H9 (cell line): Measurements from ENCODE around the gene DAPK2. TPM values are rescaled to one million over a fixed set of nuclear protein-coding genes. Genes with fewer than 3 reads are reported as not detected.

ENCODE experiments used
- DNase-seq: peaks from one replicate; pipeline ENCODE4 v3.0.0-alpha.2; 2017
- H2AFZ ChIP-seq: one replicate; pipeline ENCODE4 v1.6.1; 2013; ENCODE audit warnings: mild to moderate bottlenecking, low read length, control low read depth, moderate library complexity
- H2AK5ac ChIP-seq: 2 replicates; pipeline ENCODE4 v1.6.1; 2013; ENCODE audit warnings: low read length, control low read depth, mixed read lengths; ENCODE audit not compliant: insufficient read length
- H2BK120ac ChIP-seq: one replicate; pipeline ENCODE4 v1.6.1; 2013; ENCODE audit warnings: low read depth, mild to moderate bottlenecking, low read length, control low read depth, inconsistent platforms; ENCODE audit not compliant: poor library complexity, severe bottlenecking
- H2BK12ac ChIP-seq: 2 replicates; pipeline ENCODE4 v1.6.1; 2013; ENCODE audit warnings: low read length, control low read depth, mixed read lengths, low read depth; ENCODE audit not compliant: insufficient read length
- H2BK15ac ChIP-seq: 2 replicates; pipeline ENCODE4 v1.6.1; 2013; ENCODE audit warnings: low read depth, low read length, control low read depth
- H2BK20ac ChIP-seq: one replicate; pipeline ENCODE4 v1.6.1; 2013; ENCODE audit warnings: low read depth, mild to moderate bottlenecking, low read length, control low read depth, inconsistent platforms; ENCODE audit not compliant: poor library complexity, severe bottlenecking
- H2BK5ac ChIP-seq: 2 replicates; pipeline ENCODE4 v1.6.1; 2013; ENCODE audit warnings: low read length, control low read depth, mixed read lengths; ENCODE audit not compliant: insufficient read length
- H3K14ac ChIP-seq: 2 replicates; pipeline ENCODE4 v1.6.1; 2013; ENCODE audit warnings: low read length, control low read depth; ENCODE audit not compliant: insufficient read depth
- H3K18ac ChIP-seq: 2 replicates; pipeline ENCODE4 v1.6.1; 2013; ENCODE audit warnings: low read depth, mild to moderate bottlenecking, mixed read lengths, low read length, control low read depth; ENCODE audit not compliant: insufficient read length
- H3K23ac ChIP-seq: 2 replicates; pipeline ENCODE4 v1.6.1; 2013; ENCODE audit warnings: low read length, control low read depth, mixed read lengths, low read depth; ENCODE audit not compliant: insufficient read length
- H3K23me2 ChIP-seq: 2 replicates; pipeline ENCODE4 v1.6.1; 2013; ENCODE audit warnings: low read depth, mild to moderate bottlenecking, mixed read lengths, low read length, control low read depth; ENCODE audit not compliant: insufficient read length, poor library complexity, severe bottlenecking
- H3K27ac ChIP-seq: 2 replicates; pipeline ENCODE4 v1.5.1; 2013; ENCODE audit warnings: low read length, control low read depth, mixed read lengths, low read depth; ENCODE audit not compliant: insufficient read length
- H3K27me3 ChIP-seq: 2 replicates; pipeline ENCODE4 v1.6.1; 2013; ENCODE audit warnings: low read length, control low read depth, inconsistent platforms; ENCODE audit not compliant: insufficient read depth
- H3K4ac ChIP-seq: 2 replicates; pipeline ENCODE4 v1.6.1; 2013; ENCODE audit warnings: low read depth, mild to moderate bottlenecking, control low read depth, inconsistent platforms, low read length, moderate library complexity
- H3K4me1 ChIP-seq: 2 replicates; pipeline ENCODE4 v1.6.1; 2013; ENCODE audit warnings: low read length, control low read depth, inconsistent platforms; ENCODE audit not compliant: insufficient read depth
- H3K4me2 ChIP-seq: 2 replicates; pipeline ENCODE4 v1.6.1; 2013; ENCODE audit warnings: low read length, control low read depth, mixed read lengths; ENCODE audit not compliant: insufficient read length, insufficient read depth
- H3K56ac ChIP-seq: 2 replicates; pipeline ENCODE4 v1.6.1; 2013; ENCODE audit warnings: low read depth, mild to moderate bottlenecking, mixed read lengths, low read length, control low read depth; ENCODE audit not compliant: insufficient read length
- H3K79me1 ChIP-seq: 2 replicates; pipeline ENCODE4 v1.6.1; 2013; ENCODE audit warnings: low read depth, mild to moderate bottlenecking, moderate library complexity, low read length, control low read depth, inconsistent platforms; ENCODE audit not compliant: insufficient read depth, poor library complexity, severe bottlenecking
- H3K79me2 ChIP-seq: 2 replicates; pipeline ENCODE4 v1.6.1; 2013; ENCODE audit warnings: low read length, control low read depth, inconsistent platforms; ENCODE audit not compliant: insufficient read depth
- H3K9ac ChIP-seq: 2 replicates; pipeline ENCODE4 v1.6.1; 2013; ENCODE audit warnings: low read length, control low read depth, mixed read lengths; ENCODE audit not compliant: insufficient read length; ENCODE audit errors: extremely low read depth
- H3K9me3 ChIP-seq: one replicate; pipeline ENCODE4 v1.6.1; 2013; ENCODE audit warnings: low read depth, low read length, inconsistent platforms; ENCODE audit not compliant: control insufficient read depth
- H3T11ph ChIP-seq: one replicate; pipeline ENCODE4 v1.6.1; 2013; ENCODE audit warnings: mild to moderate bottlenecking, low read length, control low read depth, inconsistent platforms
- H4K20me1 ChIP-seq: one replicate; pipeline ENCODE4 v1.6.1; 2013; ENCODE audit not compliant: control insufficient read depth, insufficient read length, insufficient read depth
- H4K5ac ChIP-seq: 2 replicates; pipeline ENCODE4 v1.6.1; 2013; ENCODE audit warnings: low read depth, mild to moderate bottlenecking, mixed read lengths, low read length, control low read depth; ENCODE audit not compliant: insufficient read length
- H4K8ac ChIP-seq: replicated peaks from 2 replicates; pipeline ENCODE4 v1.6.1; 2013; ENCODE audit warnings: low read length, control low read depth, mixed read lengths, low read depth; ENCODE audit not compliant: insufficient read length
- H4K91ac ChIP-seq: 2 replicates; pipeline ENCODE4 v1.6.1; 2013; ENCODE audit warnings: low read depth, mild to moderate bottlenecking, moderate library complexity, mixed read lengths, low read length, control low read depth; ENCODE audit not compliant: insufficient read length
- H3K27ac Mint-ChIP-seq, 3 experiments: 2 replicates in 2 of 3; 3 replicates in 1 of 3; pipeline ENCODE4 v1.8.0; 2020 to 2021; ENCODE audit warnings: mixed read lengths in 3 of 3, mild to moderate bottlenecking in 1 of 3, moderate library complexity in 1 of 3
- H3K27me3 Mint-ChIP-seq: 2 replicates; pipeline ENCODE4 v1.8.0; 2021; ENCODE audit warnings: low read depth, mild to moderate bottlenecking, moderate library complexity, mixed read lengths
- H3K36me3 Mint-ChIP-seq, 3 experiments: 2 replicates in 2 of 3; 3 replicates in 1 of 3; pipeline ENCODE4 v1.8.0; 2020 to 2021; ENCODE audit warnings: low read depth in 3 of 3, mixed read lengths in 3 of 3; ENCODE audit not compliant: insufficient read depth in 1 of 3
- H3K4me1 Mint-ChIP-seq, 2 experiments: 2 replicates each; pipeline ENCODE4 v1.8.0; 2020; ENCODE audit warnings: mixed read lengths in 2 of 2
- H3K4me3 Mint-ChIP-seq, 2 experiments: 2 replicates in 1 of 2; 3 replicates in 1 of 2; pipeline ENCODE4 v1.8.0; 2020 to 2021; ENCODE audit warnings: mild to moderate bottlenecking in 2 of 2, mixed read lengths in 2 of 2, moderate library complexity in 1 of 2
- H3K9me3 Mint-ChIP-seq, 2 experiments: 2 replicates in 1 of 2; 3 replicates in 1 of 2; pipeline ENCODE4 v1.8.0; 2020; ENCODE audit warnings: mild to moderate bottlenecking in 2 of 2, mixed read lengths in 2 of 2, moderate library complexity in 1 of 2
- CTCF ChIP-seq: fragments of 200-600 bp; sonication (generic); conservative IDR thresholded peaks from 3 replicates; pipeline ENCODE4 v1.8.0; 2021; ENCODE audit warnings: antibody characterized with exemption, mild to moderate bottlenecking
- WGBS: extraction: QIAGEN DNeasy Blood & Tissue Kit; methylation state at CpG from one replicate; pipeline ENCODE4 v1.1.7; 2013; ENCODE audit warnings: missing lambda C conversion rate, low lambda C conversion rate, mixed read lengths; ENCODE audit not compliant: insufficient read length; ENCODE audit errors: extremely low coverage; 5-methylcytosine and 5-hydroxymethylcytosine counted together
- total RNA-seq: library from RNA; stranded (reverse); gene quantifications from 2 replicates; pipeline ENCODE4 v1.2.1, GENCODE V29; 2021

DAPK2 gene
- total RNA-seq, 1 experiment from 2014 or later = 3.5 TPM

- H3K18ac ChIP-seq = no peak overlapping the region
- no peaks in the 10 kb centered on the region for H3K9me3 ChIP-seq
- no peak for TF ChIP-seq CTCF
- no peak overlapping the region for H3K14ac ChIP-seq
- H3K27me3 ChIP-seq = no peaks in the 10 kb centered on the region
- H3K27ac Mint-ChIP-seq = no peak overlapping the region
- no peak overlapping the region for H2BK20ac ChIP-seq
- no peak for DNase-seq
- H2AFZ ChIP-seq = no peak overlapping the region
- H3K27ac ChIP-seq = no peak overlapping the region
- no peak overlapping the region for H3K4me3 Mint-ChIP-seq
- no peak overlapping the region for H3K9ac ChIP-seq
- no peaks in the 10 kb centered on the region for H4K20me1 ChIP-seq
- no peaks in the 10 kb centered on the region for H3K79me2 ChIP-seq
- H3K27me3 Mint-ChIP-seq = no peaks in the 10 kb centered on the region
- no peak overlapping the region for H3T11ph ChIP-seq
- H3K23ac ChIP-seq = no peak overlapping the region
- H2AK5ac ChIP-seq = no peak overlapping the region
- H2BK5ac ChIP-seq = no peak overlapping the region
- H3K4me2 ChIP-seq = no peak overlapping the region
- H4K91ac ChIP-seq = no peak overlapping the region
- H3K23me2 ChIP-seq = no peaks in the 10 kb centered on the region
- no peak overlapping the region for H4K8ac ChIP-seq
- no CpG with 5 or more reads among the region's 7 CpGs for WGBS
- no peak overlapping the region for H3K56ac ChIP-seq
- no peaks in the 10 kb centered on the region for H3K4me1 ChIP-seq
- no peaks in the 10 kb centered on the region for H3K79me1 ChIP-seq
- H3K4me1 Mint-ChIP-seq = peaks cover 2% of the 10 kb centered on the region in 2 experiments
- no peaks in the 10 kb centered on the region for H3K9me3 Mint-ChIP-seq
- H3K4ac ChIP-seq = no peak overlapping the region
- no peak overlapping the region for H2BK12ac ChIP-seq
- H2BK15ac ChIP-seq = no peak overlapping the region
- H4K5ac ChIP-seq = no peak overlapping the region
- H3K36me3 Mint-ChIP-seq = no peaks in the 10 kb centered on the region
- no peak overlapping the region for H2BK120ac ChIP-seq
Measured at GRCh38 chr15:63884953-63885352, 161.3 kb downstream of the DAPK2 start.
